Naive B cell (primary cell): ENCODE measurements around the gene AGAP1. TPM values are rescaled to one million over a fixed set of nuclear protein-coding genes. Genes with fewer than 3 reads are reported as not detected.

ENCODE experiments used
- ATAC-seq, 2 donors: fragments of 150-1000 bp; cut with Tn5 transposase; 2 replicates each; pipeline ENCODE4 v1.10.0; 2021; ENCODE audit warnings: low read depth in 2 of 2, mild to moderate bottlenecking in 2 of 2, moderate library complexity in 2 of 2
- DNase-seq: peaks from one replicate; pipeline ENCODE4 v3.0.0; 2022
- H3K27ac Mint-ChIP-seq, 6 donors: one replicate each; pipeline ENCODE4 v1.8.0; 2020 to 2022; ENCODE audit warnings: mild to moderate bottlenecking in 6 of 6, mixed read lengths in 6 of 6, moderate library complexity in 5 of 6, inconsistent platforms in 2 of 6
- H3K27me3 Mint-ChIP-seq, 3 donors: one replicate each; pipeline ENCODE4 v1.8.0; 2021 to 2022; ENCODE audit warnings: mixed read lengths in 3 of 3, mild to moderate bottlenecking in 1 of 3
- H3K36me3 Mint-ChIP-seq, 2 donors: one replicate each; pipeline ENCODE4 v1.8.0; 2020 to 2022; ENCODE audit warnings: mixed read lengths in 2 of 2, inconsistent platforms in 1 of 2, mild to moderate bottlenecking in 1 of 2
- H3K4me1 Mint-ChIP-seq, 3 donors: one replicate each; pipeline ENCODE4 v1.8.0; 2020 to 2022; ENCODE audit warnings: mixed read lengths in 3 of 3, inconsistent platforms in 1 of 3, mild to moderate bottlenecking in 1 of 3, moderate library complexity in 1 of 3
- H3K4me3 Mint-ChIP-seq, 8 donors: one replicate each; pipeline ENCODE4 v1.8.0; 2020 to 2022; ENCODE audit warnings: mild to moderate bottlenecking in 8 of 8, mixed read lengths in 8 of 8, moderate library complexity in 8 of 8, inconsistent platforms in 2 of 8
- H3K9me3 Mint-ChIP-seq, 7 donors: one replicate each; pipeline ENCODE4 v1.8.0; 2020 to 2022; ENCODE audit warnings: mixed read lengths in 7 of 7, mild to moderate bottlenecking in 5 of 7, inconsistent platforms in 2 of 7, moderate library complexity in 1 of 7
- polyA plus RNA-seq, 6 donors: library from polyadenylated mRNA; unstranded; fragments of 300-500 nt; fragmentation: Illumina TruSeq; gene quantifications; one replicate each; pipeline ENCODE4 v1.2.3, GENCODE V29; 2021; ENCODE audit warnings: low read depth in 6 of 6

Gene AGAP1
- polyA plus RNA-seq, 6 donors from 2014 or later: not detected

DNA sequence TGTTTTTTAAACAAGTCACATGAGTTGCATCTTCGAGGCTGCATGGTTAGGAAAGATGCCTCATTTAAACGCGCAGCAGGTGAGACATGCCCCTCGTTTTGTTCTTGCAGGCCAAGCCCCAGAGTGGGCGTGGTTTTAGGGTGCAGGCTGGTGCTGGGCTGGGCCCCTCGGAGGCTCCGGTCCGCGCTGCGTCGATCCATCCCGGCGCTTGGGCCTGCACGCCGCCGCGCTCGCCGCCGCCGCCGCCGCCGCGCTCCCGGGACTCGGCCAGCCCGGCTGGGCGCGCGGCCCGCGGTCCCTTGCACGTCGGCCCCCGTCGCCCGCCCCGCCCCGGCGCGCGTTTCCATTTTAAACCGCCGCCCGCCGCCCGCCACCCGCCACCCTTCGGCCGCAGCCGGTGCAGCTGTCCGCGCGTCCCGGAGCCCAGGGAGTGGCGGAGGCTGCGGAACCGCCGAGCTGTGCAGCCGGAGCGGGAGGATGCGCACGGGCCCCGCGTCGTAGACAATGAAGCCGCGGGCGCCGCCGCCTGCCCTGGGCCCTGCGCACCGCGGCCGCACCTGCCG is 175.5 kb downstream of the AGAP1 start:
- no peak for ATAC-seq
- peaks cover 46 to 73% (median 70%) of the 10 kb centered on the region in 3 donors for H3K27me3 Mint-ChIP-seq
- H3K4me3 Mint-ChIP-seq: peak overlapping the region in 2 of 8 donors; percentile 16 to 41
- H3K36me3 Mint-ChIP-seq: no peaks in the 10 kb centered on the region
- peaks cover 0 to 12% (median 0%) of the 10 kb centered on the region in 3 donors for H3K4me1 Mint-ChIP-seq
- no peaks in the 10 kb centered on the region for H3K9me3 Mint-ChIP-seq
- no peak for DNase-seq
- H3K27ac Mint-ChIP-seq: no peak overlapping the region

DNA sequence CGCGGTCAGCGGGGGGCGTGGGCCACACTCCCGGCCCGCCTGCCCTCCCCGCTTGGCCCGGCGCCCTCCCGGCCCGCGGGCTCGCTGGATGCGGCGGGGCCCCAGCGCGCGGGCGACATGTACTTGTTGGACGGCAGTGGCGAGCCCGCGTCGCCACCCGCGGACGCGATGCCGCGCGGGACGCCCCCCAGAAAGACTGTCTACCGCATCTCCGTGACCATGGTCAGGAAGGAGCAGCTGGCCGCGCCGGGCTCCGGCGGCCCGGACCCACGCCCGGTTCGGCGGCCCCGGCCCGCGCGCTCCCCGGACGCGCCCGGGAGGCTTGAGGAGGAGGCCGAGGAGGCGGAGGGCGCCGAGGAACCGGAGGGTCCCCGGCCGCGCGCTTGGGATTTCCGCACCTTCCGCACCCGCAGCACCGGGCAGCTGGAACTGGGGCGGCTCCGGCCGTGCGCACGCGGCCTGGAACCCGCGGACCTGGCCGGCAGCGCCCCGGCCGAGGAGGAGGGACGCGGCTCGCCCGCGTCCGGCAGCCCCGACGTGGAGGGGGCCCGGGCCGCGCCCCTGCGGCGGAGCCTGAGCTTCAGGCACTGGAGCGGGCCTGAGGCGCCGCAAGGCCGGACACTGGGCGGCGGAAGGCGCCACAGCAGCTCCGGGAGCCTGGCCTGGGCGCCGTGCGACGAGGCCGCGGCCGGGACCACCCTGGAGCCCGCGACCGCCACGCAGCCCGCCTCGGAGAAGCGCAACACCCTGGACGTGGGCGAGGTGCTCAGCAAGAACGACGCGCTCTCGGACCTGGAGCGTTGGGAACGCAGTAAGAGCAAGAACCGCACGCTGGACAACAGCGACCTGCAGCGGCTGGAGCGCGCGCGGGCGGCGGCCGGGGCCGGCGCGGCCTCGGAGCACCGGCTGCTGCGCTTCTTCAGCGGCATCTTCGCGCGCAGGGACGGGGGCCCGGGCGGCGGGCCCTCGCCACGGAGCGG is 176.4 kb downstream of the AGAP1 start:
- peaks cover 0 to 12% (median 0%) of the 10 kb centered on the region in 3 donors for H3K4me1 Mint-ChIP-seq
- H3K27ac Mint-ChIP-seq: no peak overlapping the region
- H3K36me3 Mint-ChIP-seq: no peaks in the 10 kb centered on the region
- H3K27me3 Mint-ChIP-seq: peaks cover 41 to 67% (median 62%) of the 10 kb centered on the region in 3 donors
- H3K4me3 Mint-ChIP-seq: no peak overlapping the region
- ATAC-seq: no peak
- no peak for DNase-seq
- H3K9me3 Mint-ChIP-seq: no peaks in the 10 kb centered on the region

DNA sequence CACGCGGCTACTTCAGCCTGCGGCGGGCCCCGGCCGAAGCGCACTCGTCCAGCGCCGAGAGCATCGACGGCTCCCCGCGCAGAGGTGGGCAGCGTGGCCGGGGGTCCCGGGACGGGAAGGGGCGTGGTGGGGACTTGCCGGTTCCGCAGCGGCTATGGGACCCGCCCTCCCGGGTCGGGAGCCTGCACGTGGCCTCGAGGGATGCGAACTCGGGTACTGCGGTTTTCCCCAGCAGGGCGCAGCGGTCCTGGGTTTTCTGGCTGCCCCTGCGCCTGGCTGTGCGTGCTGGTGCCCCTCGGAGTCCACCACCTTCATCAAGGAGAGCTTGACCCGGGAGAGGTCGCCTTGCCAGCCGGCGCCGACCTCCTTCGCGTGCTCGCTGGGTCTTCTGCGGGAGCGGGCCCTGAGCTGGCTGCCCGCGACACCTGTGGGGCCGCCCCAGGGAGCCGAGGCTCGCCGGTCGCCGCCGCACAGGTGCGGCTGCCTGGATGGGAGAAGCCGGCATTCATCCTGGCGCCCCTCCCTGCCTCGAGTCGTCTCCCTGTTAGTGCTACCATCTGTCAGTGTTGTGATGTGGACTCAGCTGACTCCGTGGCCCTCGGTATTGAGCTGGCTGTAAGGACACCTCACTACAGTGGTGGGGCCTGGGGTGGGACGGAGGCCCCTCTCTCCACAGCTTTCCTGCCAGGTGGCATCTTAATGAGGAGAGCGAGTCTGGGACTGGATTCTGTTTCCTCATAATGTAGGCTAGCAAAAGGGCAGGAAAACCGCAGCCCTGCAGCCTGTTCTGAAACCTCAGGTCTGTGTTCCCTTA is 177.3 kb downstream of the AGAP1 start:
- H3K9me3 Mint-ChIP-seq: no peaks in the 10 kb centered on the region
- H3K27ac Mint-ChIP-seq: peak overlapping the region in 1 of 6 donors; percentile 60
- H3K4me3 Mint-ChIP-seq: peak overlapping the region in 3 of 8 donors; percentile 41 to 43 (median 41)
- no peak for DNase-seq
- no peak for ATAC-seq
- peaks cover 0 to 12% (median 0%) of the 10 kb centered on the region in 3 donors for H3K4me1 Mint-ChIP-seq
- no peaks in the 10 kb centered on the region for H3K36me3 Mint-ChIP-seq
- H3K27me3 Mint-ChIP-seq: peaks cover 35 to 68% (median 56%) of the 10 kb centered on the region in 3 donors

DNA sequence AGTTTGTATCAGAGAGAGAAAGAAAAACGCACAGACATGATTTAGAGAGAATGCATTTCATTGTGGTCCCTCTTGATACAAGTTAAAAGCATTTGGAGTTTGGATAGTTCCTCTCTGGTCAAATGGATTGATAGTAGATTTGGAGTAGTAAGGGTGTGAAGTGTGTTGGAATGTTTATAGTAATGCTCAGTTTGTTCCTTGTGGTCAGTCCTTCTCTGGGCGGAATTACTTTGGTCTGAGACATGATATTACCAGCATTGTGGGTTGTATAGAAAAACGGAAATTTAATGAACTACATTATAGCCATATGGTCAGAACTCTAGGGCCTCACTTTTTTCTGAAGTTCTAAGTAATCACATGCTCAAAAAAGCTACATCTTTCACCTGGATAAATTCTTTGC is 178.9 kb downstream of the AGAP1 start:
- ATAC-seq: no peak
- H3K4me1 Mint-ChIP-seq: peaks cover 0 to 12% (median 0%) of the 10 kb centered on the region in 3 donors
- no peak for DNase-seq
- H3K27me3 Mint-ChIP-seq: peaks cover 37 to 56% (median 44%) of the 10 kb centered on the region in 3 donors
- H3K9me3 Mint-ChIP-seq: no peaks in the 10 kb centered on the region
- no peak overlapping the region for H3K27ac Mint-ChIP-seq
- no peaks in the 10 kb centered on the region for H3K36me3 Mint-ChIP-seq
- no peak overlapping the region for H3K4me3 Mint-ChIP-seq

DNA sequence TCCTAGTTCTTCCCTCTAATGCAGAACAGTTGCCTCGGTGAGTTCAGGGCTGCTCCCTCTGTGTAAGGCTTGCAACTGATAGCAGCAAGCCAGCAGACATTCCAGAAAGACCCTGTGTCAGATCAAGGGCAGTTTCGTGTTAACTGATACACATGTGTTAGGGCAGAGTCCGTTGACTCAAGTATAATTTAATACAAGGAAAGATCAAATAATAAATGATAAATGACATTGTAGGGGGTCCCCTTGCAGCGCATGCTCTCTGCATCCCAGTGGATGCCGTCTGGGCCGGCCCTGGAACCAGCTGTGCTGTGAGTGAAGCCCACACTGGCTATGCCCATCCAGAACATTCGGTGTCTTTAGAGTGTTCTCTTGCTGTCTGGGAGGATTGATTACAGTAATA is 180.3 kb downstream of the AGAP1 start:
- H3K27me3 Mint-ChIP-seq: peaks cover 29 to 50% (median 33%) of the 10 kb centered on the region in 3 donors
- H3K27ac Mint-ChIP-seq: no peak overlapping the region
- no peak overlapping the region for H3K4me3 Mint-ChIP-seq

DNA sequence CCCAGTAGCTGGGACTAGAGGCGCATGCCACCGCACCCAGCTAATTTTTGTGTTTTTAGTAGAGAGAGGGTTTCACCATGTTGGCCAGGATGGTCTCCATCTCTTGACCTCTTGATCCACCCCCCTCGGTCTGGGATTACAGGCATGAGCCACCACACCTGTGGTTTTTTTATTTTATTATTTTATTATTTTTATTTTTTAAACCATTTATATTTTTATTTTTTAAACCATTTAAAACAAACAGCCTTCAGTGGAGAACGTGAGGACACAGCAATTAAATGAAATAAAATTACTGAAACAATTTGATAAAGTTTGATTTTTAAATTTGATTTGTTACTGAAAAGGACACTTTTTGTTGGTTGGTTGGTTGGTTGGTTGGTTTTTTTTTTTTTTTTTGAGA is 181.0 kb downstream of the AGAP1 start:
- Mint-ChIP-seq H3K4me3 (no peak overlapping the region), H3K9me3 (no peaks in the 10 kb centered on the region), H3K27ac (no peak overlapping the region), H3K27me3 (peaks cover 30 to 50% (median 33%) of the 10 kb centered on the region in 3 donors), H3K36me3 (no peaks in the 10 kb centered on the region), H3K4me1 (peaks cover 0 to 3% (median 0%) of the 10 kb centered on the region in 3 donors)
- no peak for ATAC-seq
- no peak for DNase-seq

More for the DNA sequence above, 180.3 kb downstream of the AGAP1 start:
- ATAC-seq (no peak), DNase-seq (no peak)
- Mint-ChIP-seq H3K36me3 (no peaks in the 10 kb centered on the region), H3K4me1 (peaks cover 0 to 3% (median 0%) of the 10 kb centered on the region in 3 donors), H3K9me3 (no peaks in the 10 kb centered on the region)

DNA sequence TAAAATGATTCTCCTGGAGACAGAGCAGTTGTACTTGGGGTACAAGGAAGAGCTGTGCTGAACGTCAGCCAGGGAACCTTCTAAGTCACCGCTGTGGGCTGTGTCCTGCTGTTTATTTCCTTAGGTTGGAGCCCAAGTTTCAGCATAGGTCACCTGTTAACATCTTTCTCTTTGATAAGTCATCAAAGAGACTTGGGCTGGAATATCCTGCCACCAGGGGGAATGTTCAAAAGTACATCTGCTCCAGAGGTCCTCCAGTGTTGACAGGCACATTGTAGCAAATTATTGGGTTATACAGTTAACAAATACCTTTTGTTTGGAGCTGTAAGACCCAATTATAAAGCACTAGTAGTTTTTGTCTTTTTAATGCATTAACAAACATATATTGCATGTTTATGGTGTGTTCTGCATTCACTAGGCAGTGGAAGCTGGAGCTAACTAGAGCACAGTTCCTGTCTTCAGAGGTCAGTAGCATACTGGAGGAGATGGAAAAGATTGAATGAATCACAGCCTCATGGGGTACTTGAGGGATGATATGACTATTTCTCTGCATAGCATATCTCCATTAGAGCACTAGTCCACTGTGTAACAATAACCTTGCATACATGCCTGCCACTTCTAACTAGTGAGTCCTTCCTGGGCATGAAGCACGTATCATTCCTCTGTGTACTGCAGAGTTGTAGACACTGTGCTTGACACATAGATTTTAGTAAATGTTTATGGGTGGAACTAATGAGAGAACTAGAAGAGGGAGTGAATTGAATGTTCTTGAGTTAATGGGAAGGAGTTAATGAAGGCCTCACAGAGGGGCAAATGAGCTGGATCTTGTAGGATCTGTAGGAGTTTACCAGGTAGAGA is 182.1 kb downstream of the AGAP1 start:
- H3K4me3 Mint-ChIP-seq: no peak overlapping the region
- no peak overlapping the region for H3K27ac Mint-ChIP-seq
- H3K9me3 Mint-ChIP-seq: no peaks in the 10 kb centered on the region
- DNase-seq (no peak), ATAC-seq (no peak)
- H3K27me3 Mint-ChIP-seq: peaks cover 30 to 50% (median 33%) of the 10 kb centered on the region in 3 donors
- no peaks in the 10 kb centered on the region for H3K36me3 Mint-ChIP-seq
- peaks cover 0 to 3% (median 0%) of the 10 kb centered on the region in 3 donors for H3K4me1 Mint-ChIP-seq

DNA sequence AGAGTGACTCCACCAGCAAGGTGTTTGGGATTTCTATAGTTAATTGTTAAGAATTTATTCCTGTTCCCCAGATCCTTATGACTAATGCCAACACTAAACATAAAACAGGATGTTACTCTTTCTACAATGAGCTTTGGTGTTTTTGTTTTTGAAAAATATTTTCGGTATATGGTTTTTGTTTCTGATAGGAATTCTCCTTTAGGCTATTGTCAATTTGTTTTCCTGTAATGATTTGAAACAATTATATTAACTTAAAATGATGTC is 182.6 kb downstream of the AGAP1 start:
- Mint-ChIP-seq H3K36me3 (no peaks in the 10 kb centered on the region), H3K27me3 (peaks cover 29 to 52% (median 30%) of the 10 kb centered on the region in 3 donors), H3K4me1 (peaks cover 0 to 2% (median 0%) of the 10 kb centered on the region in 3 donors), H3K4me3 (no peak overlapping the region), H3K9me3 (no peaks in the 10 kb centered on the region), H3K27ac (no peak overlapping the region)
- DNase-seq (no peak), ATAC-seq (no peak)

DNA sequence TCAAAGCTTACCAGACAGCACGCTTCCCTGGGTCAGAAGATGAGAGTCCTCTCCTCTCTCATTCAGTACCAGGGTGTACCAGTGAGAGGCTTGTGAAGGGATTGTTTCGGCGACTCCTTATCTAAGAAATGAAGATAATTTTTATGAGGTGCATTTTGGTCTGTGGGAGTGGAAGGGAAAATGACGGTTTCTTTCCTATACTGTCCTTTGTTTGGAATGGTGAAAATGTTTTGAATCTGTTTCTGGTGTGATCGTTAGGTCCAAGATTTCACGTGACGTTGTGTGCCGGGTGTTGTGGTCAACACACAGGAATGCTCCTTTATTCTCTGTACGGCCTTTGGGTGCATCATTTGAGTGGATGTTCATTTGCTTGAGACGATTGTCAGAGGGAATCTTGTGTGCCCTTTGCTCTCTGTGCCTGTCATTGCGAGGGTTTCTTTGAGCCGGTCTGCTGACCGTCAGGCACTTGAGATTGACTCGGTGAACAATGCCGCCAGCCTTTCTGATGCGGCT is 183.5 kb downstream of the AGAP1 start:
- DNase-seq: no peak
- Mint-ChIP-seq H3K9me3 (no peaks in the 10 kb centered on the region), H3K27ac (no peak overlapping the region), H3K4me3 (no peak overlapping the region), H3K36me3 (no peaks in the 10 kb centered on the region), H3K4me1 (no peaks in the 10 kb centered on the region), H3K27me3 (peaks cover 21 to 43% (median 24%) of the 10 kb centered on the region in 3 donors)
- no peak for ATAC-seq

DNA sequence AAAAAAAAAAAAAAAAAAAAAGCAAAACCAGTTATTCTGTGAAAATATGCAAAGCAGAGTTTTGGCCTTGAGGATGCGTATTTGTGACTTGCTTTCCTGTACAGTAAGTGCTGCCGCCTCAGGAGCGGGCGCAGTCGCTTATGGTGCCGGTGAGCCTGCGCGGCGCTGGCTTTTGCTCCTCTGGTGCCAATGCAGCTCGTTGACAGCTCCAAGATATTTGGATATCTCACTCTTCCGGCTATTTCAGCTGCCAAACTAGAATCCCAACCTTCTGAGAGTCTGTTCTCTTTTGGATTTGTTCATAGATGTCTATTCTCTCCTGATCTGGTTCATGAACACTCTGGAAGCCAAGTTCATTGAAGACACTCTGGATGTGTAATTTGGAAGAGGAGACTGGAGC is 184.1 kb downstream of the AGAP1 start:
- no peaks in the 10 kb centered on the region for H3K9me3 Mint-ChIP-seq
- no peak overlapping the region for H3K4me3 Mint-ChIP-seq
- ATAC-seq (no peak), DNase-seq (no peak)
- no peak overlapping the region for H3K27ac Mint-ChIP-seq
- H3K4me1 Mint-ChIP-seq: no peaks in the 10 kb centered on the region
- peaks cover 15 to 42% (median 18%) of the 10 kb centered on the region in 3 donors for H3K27me3 Mint-ChIP-seq
- H3K36me3 Mint-ChIP-seq: no peaks in the 10 kb centered on the region

DNA sequence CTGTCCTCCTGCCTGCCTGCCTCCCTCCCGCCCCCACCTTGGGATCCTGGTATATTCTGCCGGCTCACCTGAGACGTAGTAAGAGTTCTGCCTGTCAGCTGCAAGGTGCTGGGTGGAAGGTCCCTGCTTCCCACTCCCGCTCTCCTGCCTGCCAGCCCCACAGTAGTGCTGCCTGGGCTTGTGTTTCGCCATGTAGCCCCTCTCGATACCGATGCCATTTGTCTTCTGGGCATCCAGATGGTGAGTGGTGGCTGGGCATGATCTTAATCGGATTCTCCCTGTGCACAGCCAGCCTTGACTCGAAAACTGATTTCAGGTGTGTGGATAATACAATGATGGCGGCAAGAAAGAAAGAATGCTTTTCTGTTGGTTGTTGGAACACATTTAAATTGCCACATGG is 184.9 kb downstream of the AGAP1 start:
- peaks cover 7 to 35% (median 18%) of the 10 kb centered on the region in 3 donors for H3K27me3 Mint-ChIP-seq
- no peaks in the 10 kb centered on the region for H3K4me1 Mint-ChIP-seq
- H3K9me3 Mint-ChIP-seq: no peaks in the 10 kb centered on the region
- ATAC-seq (no peak), DNase-seq (no peak)
- no peak overlapping the region for H3K27ac Mint-ChIP-seq
- H3K36me3 Mint-ChIP-seq: no peaks in the 10 kb centered on the region
- no peak overlapping the region for H3K4me3 Mint-ChIP-seq

DNA sequence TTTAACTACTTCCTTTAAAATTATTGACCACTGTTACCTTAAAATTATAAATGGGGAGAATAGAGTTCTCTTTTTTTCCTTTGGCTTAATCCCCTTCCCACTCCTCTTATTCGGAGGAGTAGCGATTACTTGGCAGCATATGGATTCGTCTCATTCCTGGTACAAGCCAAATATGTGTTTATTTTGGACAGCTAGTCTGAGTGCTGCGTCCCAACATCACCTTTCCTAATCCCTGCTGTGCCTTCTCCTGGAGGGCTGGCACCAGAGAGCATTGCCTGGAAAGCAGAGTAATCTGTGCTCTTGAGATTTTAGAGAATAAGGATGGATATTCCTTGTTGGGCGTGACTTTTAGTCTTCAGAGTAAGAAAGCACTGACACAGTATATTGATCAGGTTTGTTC is 185.6 kb downstream of the AGAP1 start:
- Mint-ChIP-seq H3K27me3 (peaks cover 0 to 29% (median 13%) of the 10 kb centered on the region in 3 donors), H3K4me1 (no peaks in the 10 kb centered on the region), H3K36me3 (no peaks in the 10 kb centered on the region), H3K4me3 (no peak overlapping the region), H3K9me3 (no peaks in the 10 kb centered on the region), H3K27ac (no peak overlapping the region)
- ATAC-seq: no peak
- no peak for DNase-seq
